GF-D8 (cell line): ENCODE results near the gene CYP46A1.

Experiments used
- DNase-seq: peaks from one replicate; lab custom pipeline; 2025; lab: John Stamatoyannopoulos, UW

CYP46A1 gene

DNA sequence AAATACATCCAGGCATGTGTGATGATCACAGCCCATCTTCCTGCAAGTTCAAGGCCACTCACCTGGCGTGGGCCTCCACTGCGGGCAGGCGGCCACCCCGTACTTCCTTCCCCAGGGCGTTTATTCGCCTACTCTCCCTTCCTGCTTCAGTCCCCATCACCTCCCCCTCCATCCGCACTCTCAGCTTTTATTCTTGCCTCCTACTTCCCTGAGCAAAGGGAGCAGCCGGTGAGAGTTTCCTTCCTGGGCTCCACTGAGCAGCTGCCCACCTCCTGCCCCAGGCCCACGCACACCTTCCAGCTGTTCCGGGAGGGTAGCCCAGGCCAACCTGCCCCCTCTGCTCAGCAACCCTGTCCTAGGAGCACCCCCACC lies 4.1 kb downstream of the CYP46A1 start:
- no peak for DNase-seq

DNA sequence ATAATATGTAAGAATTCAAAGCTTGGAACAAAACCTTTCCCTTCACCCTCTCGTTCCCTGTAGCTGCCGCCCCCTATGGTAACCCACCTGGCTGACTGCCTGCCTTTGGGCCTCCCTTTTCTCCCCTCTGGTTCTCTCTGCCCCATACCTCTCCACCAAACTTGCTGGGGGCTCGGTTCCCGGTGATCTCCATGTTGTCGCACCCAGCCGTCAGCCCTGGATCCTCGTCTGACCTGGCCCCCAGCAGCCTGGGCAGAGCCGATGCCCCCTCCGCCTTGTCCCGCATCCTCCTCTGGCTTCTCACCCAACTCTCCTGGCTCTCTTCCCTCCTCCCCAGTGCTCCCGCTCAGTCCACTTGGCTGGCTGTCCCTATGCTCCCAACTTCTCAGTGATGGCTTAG lies 4.5 kb downstream of the CYP46A1 start:
- no peak for DNase-seq

- DNase-seq: no peak
These were observed 5.5 kb downstream of the CYP46A1 start for GRCh38 chr14:99689266-99690236.

GRCh38 chr14:99690636-99691035 lies 6.5 kb downstream of the CYP46A1 start:
- no peak for DNase-seq

- DNase-seq: no peak
These were observed 7.2 kb downstream of the CYP46A1 start for GRCh38 chr14:99691111-99691885.

GRCh38 chr14:99693918-99694317 lies 9.8 kb downstream of the CYP46A1 start:
- DNase-seq: no peak

DNA sequence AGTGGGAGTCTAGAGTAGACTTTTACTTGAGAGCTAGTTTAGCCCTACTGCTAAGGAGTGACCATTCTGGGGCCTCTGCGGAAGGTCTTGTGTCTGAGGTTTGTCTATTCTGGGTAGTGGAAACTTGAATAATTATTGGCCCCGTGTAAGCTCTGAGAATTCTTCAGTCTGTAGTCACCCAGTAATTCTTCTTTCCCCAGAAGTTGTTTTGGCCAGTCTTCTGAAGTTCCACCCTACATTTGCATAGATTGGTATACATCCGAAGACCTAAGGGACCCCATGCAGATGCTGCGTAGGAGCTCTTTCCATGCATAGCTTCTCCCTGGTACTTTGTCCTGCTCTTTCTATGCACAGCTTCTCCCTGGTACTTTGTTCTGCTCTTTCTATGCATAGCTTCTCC lies 12.8 kb downstream of the CYP46A1 start:
- DNase-seq: no peak

GRCh38 chr14:99698236-99698635 lies 14.1 kb downstream of the CYP46A1 start:
- DNase-seq: no peak

DNA sequence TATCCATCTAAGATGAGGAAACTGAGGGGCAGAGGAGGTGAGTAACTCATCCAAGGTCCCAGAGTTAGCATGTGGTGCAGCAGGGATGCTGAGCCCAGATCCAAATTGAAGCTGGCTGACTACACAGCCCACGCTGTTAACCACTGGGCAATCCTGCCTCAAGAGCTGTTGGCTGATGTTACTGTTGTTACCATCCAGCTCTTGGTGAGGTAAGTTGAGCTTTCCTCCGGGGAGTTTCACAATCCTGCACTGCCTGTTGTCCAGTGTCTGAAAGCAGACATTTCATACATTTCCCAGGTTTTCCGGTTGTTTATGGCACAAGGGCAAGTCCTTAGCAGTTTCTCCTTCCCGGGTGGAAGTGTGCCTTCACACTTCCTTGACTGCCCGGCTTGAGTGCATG lies 14.5 kb downstream of the CYP46A1 start:
- DNase-seq: no peak

DNA sequence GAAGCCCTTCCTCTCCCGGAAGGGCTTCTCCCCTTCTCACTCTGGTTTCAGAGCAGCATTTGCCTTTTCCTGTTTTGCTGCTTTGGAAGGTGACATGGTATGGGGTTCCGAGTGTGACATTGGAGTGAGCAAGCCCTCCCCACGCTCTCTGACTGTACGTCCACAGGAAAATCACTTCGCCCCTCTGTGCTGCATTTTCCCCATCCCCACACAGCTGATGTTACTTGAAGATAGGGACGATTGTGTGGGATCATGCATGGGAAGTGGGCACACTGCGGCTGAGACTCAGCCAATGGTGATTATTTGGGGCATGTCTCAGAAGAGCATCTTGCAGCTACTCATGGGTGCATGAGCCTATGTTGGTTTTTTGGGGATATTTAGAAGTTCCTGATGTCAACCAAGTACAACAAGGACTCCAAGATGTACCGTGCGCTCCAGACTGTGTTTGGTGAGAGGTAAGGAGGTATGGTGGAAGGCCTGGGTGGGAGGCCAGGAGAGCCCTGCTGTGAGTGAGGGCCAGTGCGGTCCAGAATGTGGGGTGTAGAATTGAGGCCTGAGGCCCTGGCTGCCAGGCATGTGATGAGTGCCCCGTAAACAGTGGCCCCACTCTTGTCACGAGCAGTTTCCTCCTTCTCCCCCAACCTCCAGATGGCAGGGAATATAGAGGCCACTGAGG lies 15.1 kb downstream of the CYP46A1 start:
- no peak for DNase-seq

GRCh38 chr14:99699861-99700260 lies 15.8 kb downstream of the CYP46A1 start:
- DNase-seq: no peak

GRCh38 chr14:99700379-99700778 lies 16.3 kb downstream of the CYP46A1 start:
- DNase-seq: no peak

GRCh38 chr14:99701260-99701659 lies 17.2 kb downstream of the CYP46A1 start:
- DNase-seq: no peak

DNA sequence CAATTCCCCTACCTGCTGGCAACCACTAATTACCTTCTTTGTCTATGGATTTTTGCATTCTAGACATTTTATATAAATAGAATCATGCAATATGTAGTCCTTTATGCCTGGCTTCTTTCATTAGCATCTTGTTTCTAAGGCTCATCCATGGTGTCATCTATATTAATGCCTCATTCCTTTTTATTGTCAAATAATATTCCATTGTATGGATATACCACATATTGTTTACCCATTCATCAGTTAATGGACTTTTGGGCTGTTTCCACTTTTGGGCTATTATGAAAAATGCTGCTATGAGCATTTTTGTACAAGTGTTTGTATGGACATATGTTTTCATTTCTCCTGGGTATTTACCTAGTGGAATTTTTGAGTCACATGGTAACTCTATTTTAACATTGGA lies 18.0 kb downstream of the CYP46A1 start:
- DNase-seq: no peak

- no peak for DNase-seq
These were observed 19.3 kb downstream of the CYP46A1 start for GRCh38 chr14:99703381-99703780.

- DNase-seq: no peak
These were observed 19.9 kb downstream of the CYP46A1 start for GRCh38 chr14:99704037-99704436.

DNA sequence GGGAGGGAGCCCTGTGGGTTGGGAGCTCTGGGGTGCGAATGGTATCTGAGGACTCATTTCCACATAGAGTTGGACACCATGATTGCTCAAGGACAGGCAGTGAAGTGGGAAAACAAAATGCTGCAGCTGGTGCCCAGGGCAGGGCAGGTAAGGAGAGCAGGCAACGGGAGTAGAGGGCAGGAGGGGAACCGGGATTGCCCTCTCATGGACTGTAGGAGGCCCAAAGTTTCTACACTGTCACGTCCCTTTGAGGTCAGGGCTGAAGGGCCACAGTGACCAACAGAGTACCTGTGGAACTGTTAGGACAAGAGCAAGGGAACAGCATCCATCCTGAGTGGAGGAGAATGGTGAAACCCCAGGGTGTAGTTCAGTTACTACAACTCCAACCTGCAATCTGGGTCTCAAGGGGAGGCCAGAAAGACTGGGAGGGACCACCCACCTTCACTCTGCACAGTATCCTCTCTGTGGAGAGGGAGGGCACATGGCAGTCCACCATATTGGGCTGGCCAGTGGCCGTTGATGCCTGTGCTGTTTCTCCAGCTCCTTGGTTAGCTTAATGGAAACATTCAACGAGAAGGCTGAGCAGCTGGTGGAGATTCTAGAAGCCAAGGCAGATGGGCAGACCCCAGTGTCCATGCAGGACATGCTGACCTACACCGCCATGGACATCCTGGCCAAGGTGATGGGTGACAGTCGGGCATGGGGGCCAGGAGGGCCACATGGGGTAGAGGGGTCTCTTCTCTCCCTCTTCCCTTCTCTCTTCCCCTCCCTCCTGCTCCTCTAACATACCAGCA lies 22.2 kb downstream of the CYP46A1 start:
- no peak for DNase-seq

GRCh38 chr14:99707420-99707819 lies 23.3 kb downstream of the CYP46A1 start:
- DNase-seq: no peak

- DNase-seq: no peak
These were observed 23.8 kb downstream of the CYP46A1 start for GRCh38 chr14:99707921-99708320.

DNA sequence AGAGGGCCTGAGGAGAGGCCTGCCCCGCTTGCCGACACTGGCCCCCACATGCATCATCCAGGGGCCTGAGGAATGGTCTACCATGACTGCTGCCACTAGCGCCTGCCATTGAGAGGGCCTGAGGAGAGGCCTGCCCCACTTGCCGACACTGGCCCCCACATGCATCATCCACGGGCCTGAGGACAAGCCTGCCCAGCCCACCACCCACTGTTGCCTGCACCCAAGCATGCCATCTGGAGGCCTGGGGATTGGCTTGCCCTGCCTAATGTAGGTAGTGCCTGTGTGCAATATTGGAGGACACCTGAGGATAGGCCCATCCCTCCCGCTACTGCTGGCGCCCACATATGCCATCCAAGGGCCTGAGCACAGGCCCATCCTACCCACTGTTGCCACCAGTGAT lies 24.4 kb downstream of the CYP46A1 start:
- DNase-seq: no peak

DNA sequence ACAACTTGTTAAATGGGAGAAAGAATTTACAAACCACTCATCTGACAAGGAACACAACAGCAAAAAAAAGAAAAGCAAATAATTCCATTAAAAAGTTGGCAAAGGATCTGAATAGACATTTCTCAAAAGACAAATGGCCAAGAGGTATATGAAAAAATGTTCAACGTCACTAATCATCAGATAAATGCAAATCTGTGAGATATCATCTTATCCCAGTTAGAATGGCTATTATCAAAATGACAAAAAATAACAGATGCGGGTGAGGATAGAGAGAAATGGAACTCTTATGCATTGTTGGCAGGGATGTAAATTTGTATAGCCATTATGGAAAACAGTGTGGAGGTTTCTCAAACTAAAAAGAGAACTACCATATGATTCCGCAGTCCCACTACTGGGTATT lies 29.9 kb downstream of the CYP46A1 start:
- no peak for DNase-seq
